WTC11 (cell line): Measurements from ENCODE around the gene ANO1.

Source experiments
- ATF3 ChIP-seq: sonication (generic); formaldehyde crosslinking; conservative IDR thresholded peaks from 2 replicates; pipeline ENCODE4 v1.8.1; 2022; ENCODE audit warnings: mild to moderate bottlenecking, missing genetic modification reagents
- CTCF ChIP-seq: fragments of 200-600 bp; IDR thresholded peaks from 2 replicates; pipeline ENCODE4 v1.8.0; 2022; ENCODE audit warnings: antibody characterized with exemption
- FOXJ3 ChIP-seq: sonication (generic); formaldehyde crosslinking; IDR thresholded peaks from 2 replicates; pipeline ENCODE4 v1.9.0; 2021; ENCODE audit warnings: missing genetic modification reagents, mild to moderate bottlenecking, borderline replicate concordance
- HMGXB4 ChIP-seq: sonication (generic); formaldehyde crosslinking; IDR thresholded peaks from 2 replicates; pipeline ENCODE4 v1.8.1; 2023; ENCODE audit warnings: mild to moderate bottlenecking, moderate library complexity, missing genetic modification reagents
- IRF1 ChIP-seq: sonication (generic); formaldehyde crosslinking; IDR thresholded peaks from 2 replicates; pipeline ENCODE4 v1.8.0; 2023; ENCODE audit warnings: missing genetic modification reagents
- KAT7 ChIP-seq: sonication (generic); formaldehyde crosslinking; IDR thresholded peaks from 2 replicates; pipeline ENCODE4 v1.8.1; 2023; ENCODE audit warnings: missing genetic modification reagents, mild to moderate bottlenecking, borderline replicate concordance
- MAX ChIP-seq: sonication (generic); formaldehyde crosslinking; IDR thresholded peaks from 2 replicates; pipeline ENCODE4 v1.8.0; 2022; ENCODE audit warnings: mild to moderate bottlenecking, missing genetic modification reagents
- MLX ChIP-seq: sonication (generic); formaldehyde crosslinking; IDR thresholded peaks from 2 replicates; pipeline ENCODE4 v1.8.1; 2023; ENCODE audit warnings: mild to moderate bottlenecking, missing genetic modification reagents, moderate library complexity
- NFYB ChIP-seq: sonication (generic); formaldehyde crosslinking; conservative IDR thresholded peaks from 2 replicates; pipeline ENCODE4 v1.8.0; 2022; ENCODE audit warnings: low read depth, missing genetic modification reagents
- NR2C2 ChIP-seq: sonication (generic); formaldehyde crosslinking; IDR thresholded peaks from 2 replicates; pipeline ENCODE4 v1.8.0; 2022; ENCODE audit warnings: mild to moderate bottlenecking, missing genetic modification reagents
- PRRX2 ChIP-seq: fragments of 250-450 bp; sonication (Bioruptor Pico); IDR thresholded peaks from 2 replicates; pipeline ENCODE4 v1.8.0; 2021; ENCODE audit warnings: mild to moderate bottlenecking
- TEAD4 ChIP-seq: sonication (generic); formaldehyde crosslinking; IDR thresholded peaks from 2 replicates; pipeline ENCODE4 v1.8.0; 2022; ENCODE audit warnings: mild to moderate bottlenecking, missing genetic modification reagents
- USF1 ChIP-seq: sonication (generic); formaldehyde crosslinking; IDR thresholded peaks from 2 replicates; pipeline ENCODE4 v1.8.0; 2022; ENCODE audit warnings: mild to moderate bottlenecking, missing genetic modification reagents

GRCh38 chr11:70129051-70129592 is 51.0 kb downstream of the ANO1 start:
- no peak for TF ChIP-seq CTCF
- TF ChIP-seq FOXJ3 (CRISPR knock-in tag), result no peak
- TF ChIP-seq HMGXB4, result no peak
- TF ChIP-seq NR2C2 (CRISPR knock-in tag), result no peak
- no peak for TF ChIP-seq KAT7 (CRISPR knock-in tag)
- TF ChIP-seq TEAD4 (CRISPR knock-in tag), result no peak
- no peak for TF ChIP-seq NFYB (CRISPR knock-in tag)
- no peak for TF ChIP-seq IRF1 (CRISPR knock-in tag)
- no peak for TF ChIP-seq ATF3 (CRISPR knock-in tag)
- no peak for TF ChIP-seq MLX
- no peak for TF ChIP-seq MAX
- TF ChIP-seq USF1, result peak; percentile 45
- no peak for TF ChIP-seq PRRX2 (CRISPR knock-in tag)
